Uterus (tissue), 4 donors: Measurements from ENCODE around the gene LY6G6F. TPM values are rescaled to one million over a fixed set of nuclear protein-coding genes. Genes with fewer than 3 reads are reported as not detected.

Source experiments
- microRNA-seq: library from miRNA; unstranded; fragments of <30 nt; microRNA quantifications from one replicate; pipeline ENCODE4, GENCODE V29; 2016; ENCODE audit warnings: borderline microRNAs expressed, borderline replicate concordance
- small RNA-seq: library from RNA; depleted of rRNA; stranded (forward); fragments of <200 nt; gene quantifications from one replicate; pipeline ENCODE3, GENCODE V24; 2016
- total RNA-seq, 4 donors: library from RNA; depleted of rRNA in 3 of 4; stranded (reverse); fragments of >200 nt in 3 of 4; gene quantifications; one replicate each; pipeline versions ENCODE4 v1.1.0 to v1.2.4, GENCODE V29; 2014 to 2023
- donor health status: DM: yes; HTN: yes; CAD: no.

Gene LY6G6F
- total RNA-seq, 4 donors from 2014 or later = not detected

Small RNA genes within 50 kb of the gene (microRNA-seq; reads per million reads assigned to microRNA genes)
- gene MIR4646 = not detected

Small RNA genes within 50 kb of the gene (small RNA-seq; reads per million reads assigned to genes)
- gene LY6G6D = not detected
- not detected for gene MIR4646
- not detected for gene RF00019
- gene RNU6-850P = not detected

Other genes with a start within 250 kb of the LY6G6F start
- gene MICB, start 208.7 kb upstream of the LY6G6F start, total RNA-seq = 1 to 10 TPM; 1.9 to 4.8 (median 2.9) TPM
- gene MCCD1, start 177.9 kb upstream of the LY6G6F start, total RNA-seq = not detected
- 100 to 1,000 TPM; 119 to 429 (median 282) TPM for gene DDX39B, start 164.9 kb upstream of the LY6G6F start, total RNA-seq
- 1 to 10 TPM in 2 of 4 donors, not detected in 2; 1.2 to 1.6 TPM for gene ATP6V1G2, start 160.3 kb upstream of the LY6G6F start, total RNA-seq
- gene NFKBIL1, start 159.3 kb upstream of the LY6G6F start, total RNA-seq = 10 to 100 TPM; 19.7 to 38.5 (median 20.8) TPM
- gene LTA, start 134.6 kb upstream of the LY6G6F start, total RNA-seq = under 1 TPM in 1 of 4 donors, not detected in 3; 0.30 TPM
- gene TNF, start 131.3 kb upstream of the LY6G6F start, total RNA-seq = 1 to 10 TPM in 1 of 4 donors, not detected in 3; 1.3 TPM
- gene LTB, start 124.4 kb upstream of the LY6G6F start, total RNA-seq = 1 to 10 TPM in 1 of 4 donors, not detected in 3; 1.5 TPM
- gene LST1, start 120.6 kb upstream of the LY6G6F start, total RNA-seq = 100 to 1,000 TPM in 1 of 4 donors, 1 to 10 TPM in 2, not detected in 1; 2.6 to 229 (median 3.2) TPM
- gene NCR3, start 113.9 kb upstream of the LY6G6F start, total RNA-seq = not detected
- 10 to 100 TPM in 2 of 4 donors, 1 to 10 TPM in 2; 1.5 to 25.6 (median 14.5) TPM for gene AIF1, start 91.6 kb upstream of the LY6G6F start, total RNA-seq
- gene PRRC2A, start 86.2 kb upstream of the LY6G6F start, total RNA-seq = 100 to 1,000 TPM in 1 of 4 donors, 10 to 100 TPM in 3; 35.4 to 218 (median 48.0) TPM
- gene BAG6, start 54.2 kb upstream of the LY6G6F start, total RNA-seq = 100 to 1,000 TPM in 3 of 4 donors, 10 to 100 TPM in 1; 92.2 to 233 (median 139) TPM
- gene APOM, start 51.0 kb upstream of the LY6G6F start, total RNA-seq = 1 to 10 TPM in 3 of 4 donors, not detected in 1; 1.9 to 2.9 (median 2.6) TPM
- 10 to 100 TPM in 3 of 4 donors, 1 to 10 TPM in 1; 6.2 to 31.9 (median 24.6) TPM for gene C6orf47, start 46.1 kb upstream of the LY6G6F start, total RNA-seq
- gene GPANK1, start 41.9 kb upstream of the LY6G6F start, total RNA-seq = 10 to 100 TPM in 3 of 4 donors, 1 to 10 TPM in 1; 5.1 to 25.6 (median 15.4) TPM
- 100 to 1,000 TPM in 3 of 4 donors, 10 to 100 TPM in 1; 67.5 to 157 (median 107) TPM for gene CSNK2B, start 40.8 kb upstream of the LY6G6F start, total RNA-seq
- gene LY6G5B, start 36.9 kb upstream of the LY6G6F start, total RNA-seq = 10 to 100 TPM in 1 of 4 donors, 1 to 10 TPM in 3; 1.0 to 27.4 (median 4.3) TPM
- 1 to 10 TPM in 3 of 4 donors, not detected in 1; 1.0 to 4.4 (median 3.8) TPM for gene LY6G5C, start 25.8 kb upstream of the LY6G6F start, total RNA-seq
- gene ABHD16A, start 3.5 kb upstream of the LY6G6F start, total RNA-seq = 10 to 100 TPM; 25.9 to 50.9 (median 37.9) TPM
- gene LY6G6D, start 8.5 kb downstream of the LY6G6F start, total RNA-seq = 1 to 10 TPM in 1 of 4 donors, not detected in 3; 2.0 TPM
- 1 to 10 TPM in 1 of 4 donors, not detected in 3; 1.4 TPM for gene LY6G6C, start 14.9 kb downstream of the LY6G6F start, total RNA-seq
- gene MPIG6B, start 16.5 kb downstream of the LY6G6F start, total RNA-seq = under 1 TPM in 1 of 4 donors, not detected in 3; 0.49 TPM
- gene DDAH2, start 22.4 kb downstream of the LY6G6F start, total RNA-seq = 100 to 1,000 TPM in 3 of 4 donors, 10 to 100 TPM in 1; 97.6 to 240 (median 158) TPM
- 100 to 1,000 TPM; 173 to 328 (median 216) TPM for gene CLIC1, start 29.7 kb downstream of the LY6G6F start, total RNA-seq
- 10 to 100 TPM in 3 of 4 donors, not detected in 1; 16.7 to 41.5 (median 22.1) TPM for gene MSH5, start 33.1 kb downstream of the LY6G6F start, total RNA-seq
- gene SAPCD1, start 55.8 kb downstream of the LY6G6F start, total RNA-seq = 1 to 10 TPM in 2 of 4 donors, not detected in 2; 1.7 to 4.4 TPM
- 10 to 100 TPM in 1 of 4 donors, 1 to 10 TPM in 2, under 1 TPM in 1; 0.88 to 24.1 (median 3.1) TPM for gene VWA7, start 70.5 kb downstream of the LY6G6F start, total RNA-seq
- gene VARS1, start 88.9 kb downstream of the LY6G6F start, total RNA-seq = 100 to 1,000 TPM in 1 of 4 donors, 10 to 100 TPM in 3; 35.6 to 118 (median 53.4) TPM
- gene LSM2, start 100.1 kb downstream of the LY6G6F start, total RNA-seq = 100 to 1,000 TPM in 1 of 4 donors, 10 to 100 TPM in 3; 37.1 to 119 (median 58.7) TPM
- 1 to 10 TPM in 3 of 4 donors, under 1 TPM in 1; 0.59 to 4.6 (median 2.3) TPM for gene HSPA1L, start 108.4 kb downstream of the LY6G6F start, total RNA-seq
- 100 to 1,000 TPM in 3 of 4 donors, 10 to 100 TPM in 1; 98.8 to 261 (median 170) TPM for gene HSPA1A, start 108.7 kb downstream of the LY6G6F start, total RNA-seq
- gene HSPA1B, start 120.9 kb downstream of the LY6G6F start, total RNA-seq = 100 to 1,000 TPM in 2 of 4 donors, 10 to 100 TPM in 2; 40.3 to 268 (median 152) TPM
- gene NEU1, start 156.0 kb downstream of the LY6G6F start, total RNA-seq = 10 to 100 TPM; 20.5 to 28.4 (median 23.4) TPM
- 10 to 100 TPM in 1 of 4 donors, 1 to 10 TPM in 3; 5.0 to 46.1 (median 5.8) TPM for gene SLC44A4, start 172.1 kb downstream of the LY6G6F start, total RNA-seq
- gene EHMT2, start 190.8 kb downstream of the LY6G6F start, total RNA-seq = 10 to 100 TPM; 13.8 to 72.4 (median 66.2) TPM
- gene ZBTB12, start 195.2 kb downstream of the LY6G6F start, total RNA-seq = 10 to 100 TPM in 2 of 4 donors, 1 to 10 TPM in 1, not detected in 1; 2.4 to 15.3 (median 11.0) TPM
- gene C2, start 220.9 kb downstream of the LY6G6F start, total RNA-seq = 10 to 100 TPM in 1 of 4 donors, 1 to 10 TPM in 3; 4.1 to 24.8 (median 4.6) TPM
- gene CFB, start 239.2 kb downstream of the LY6G6F start, total RNA-seq = 10 to 100 TPM in 2 of 4 donors, 1 to 10 TPM in 1, not detected in 1; 6.2 to 32.6 (median 31.5) TPM